ENCODE measurements around the gene TGFBR2.

- TF ChIP-seq CTCF (conservative IDR thresholded peaks at IDR 0.05; ENCODE audit: low read length) (no peak), EZH2phosphoT487 (IDR thresholded peaks at IDR 0.05; ENCODE audit: borderline replicate concordance) (no peak)
Observed at GRCh38 chr3:30737743-30738499, 131.5 kb downstream of the TGFBR2 start.
